GM12878 (cell line): Measurements from ENCODE around the gene STPG1. TPM values are rescaled to one million over a fixed set of nuclear protein-coding genes. Genes with fewer than 3 reads are reported as not detected.

Experiments
- ATAC-seq: fragments of 200-7000 bp; cut with Tn5 transposase; 3 replicates; pipeline ENCODE4 v1.9.1; 2020; ENCODE audit warnings: mild to moderate bottlenecking, moderate library complexity
- BruUV-seq: library from RNA; stranded (reverse); fragments of 400-500 nt; replicated peaks from 2 replicates; lab custom pipeline; 2021; lab: Mats Ljungman, UMichigan
- CTCF ChIA-PET: fragments of 300-600 bp; sonication (Branson Sonifier 250); formaldehyde crosslinking; extraction: SDS; loops from one replicate; lab custom pipeline; 2021; ENCODE audit warnings: inconsistent platforms; lab: Yijun Ruan, JAX
- POLR2A ChIA-PET: fragments of 350-600 bp; formaldehyde crosslinking; extraction: SDS; loops from one replicate; lab custom pipeline; 2021; ENCODE audit warnings: inconsistent platforms; lab: Charles Lee
- RAD21 ChIA-PET: fragments of 300-600 bp; sonication (Branson Sonifier 250); formaldehyde crosslinking; loops from one replicate; lab custom pipeline; 2023; ENCODE audit warnings: antibody characterized with exemption; ENCODE audit not compliant: unreplicated experiment; lab: Charles Lee
- SMC1A ChIA-PET: fragments of 300-600 bp; sonication (Branson Sonifier 250); formaldehyde crosslinking; loops from one replicate; lab custom pipeline; 2023; ENCODE audit not compliant: unreplicated experiment, uncharacterized antibody; lab: Charles Lee
- DNase-seq: peaks from one replicate; pipeline ENCODE4 v3.0.0-alpha.2; 2011; ENCODE audit warnings: low read depth, low spot score
- FAIRE-seq: peaks from 3 replicates; lab custom pipeline; 2011; peaks lifted over from hg19 to GRCh38; lab: Jason Lieb, UNC
- H2AFZ ChIP-seq: 2 replicates; pipeline ENCODE4 v1.6.0; 2011; ENCODE audit warnings: low read depth, low read length, control low read depth; ENCODE audit not compliant: control insufficient read depth
- H3K27ac ChIP-seq: 2 replicates; pipeline ENCODE4 v1.5.1; 2011; ENCODE audit warnings: control low read depth; ENCODE audit not compliant: control insufficient read depth, insufficient read depth
- H3K27me3 ChIP-seq, 2 experiments: replicated peaks in 1 of 2; 2 replicates each; pipeline versions ENCODE4 v1.6.0 to v1.6.1; 2011; ENCODE audit warnings: low read length in 1 of 2; ENCODE audit not compliant: control insufficient read depth in 2 of 2, insufficient read depth in 2 of 2
- H3K36me3 ChIP-seq, 2 experiments: 2 replicates each; pipeline ENCODE4 v1.5.1; 2011; ENCODE audit warnings: low read length in 1 of 2; ENCODE audit not compliant: control insufficient read depth in 2 of 2, insufficient read depth in 2 of 2
- H3K4me1 ChIP-seq: 2 replicates; pipeline ENCODE4 v1.6.1; 2011; ENCODE audit warnings: mild to moderate bottlenecking, low read length, moderate library complexity, mixed read lengths; ENCODE audit not compliant: control insufficient read depth, insufficient read depth
- H3K4me2 ChIP-seq: 2 replicates; pipeline ENCODE4 v1.6.0; 2011; ENCODE audit warnings: control low read depth; ENCODE audit not compliant: control insufficient read depth, insufficient read depth
- H3K4me3 ChIP-seq: fragments of 200-600 bp; sonication (generic); 2 replicates; pipeline ENCODE4 v1.5.1; 2016
- H3K79me2 ChIP-seq: 2 replicates; pipeline ENCODE4 v1.6.0; 2011; ENCODE audit warnings: low read length; ENCODE audit not compliant: control insufficient read depth, insufficient read depth
- H3K9ac ChIP-seq: 2 replicates; pipeline ENCODE4 v1.8.0; 2011; ENCODE audit warnings: low read length, control low read depth, mixed read lengths; ENCODE audit not compliant: control insufficient read depth, insufficient read depth
- H3K9me3 ChIP-seq: replicated peaks from 3 replicates; pipeline ENCODE4 v1.5.1; 2011; ENCODE audit warnings: mild to moderate bottlenecking, low read length; ENCODE audit not compliant: control insufficient read depth, insufficient read depth
- H4K20me1 ChIP-seq: 2 replicates; pipeline ENCODE4 v1.6.0; 2011; ENCODE audit not compliant: control insufficient read depth, insufficient read depth
- BACH1 ChIP-seq: fragments of 450-650 bp; IDR thresholded peaks from 2 replicates; pipeline ENCODE4 v1.6.1; 2017; ENCODE audit warnings: mild to moderate bottlenecking, borderline replicate concordance
- CBX5 ChIP-seq: sonication (generic); IDR thresholded peaks from 2 replicates; pipeline ENCODE4 v1.6.1; 2016; ENCODE audit warnings: low read depth, moderate library complexity, mild to moderate bottlenecking, inconsistent platforms
- CREB1 ChIP-seq: IDR thresholded peaks from 2 replicates; pipeline ENCODE4 v1.6.1; 2012; ENCODE audit warnings: low read depth, mild to moderate bottlenecking, inconsistent platforms
- IKZF1 ChIP-seq: fragments of 450-650 bp; conservative IDR thresholded peaks from 2 replicates; pipeline ENCODE4 v1.6.1; 2017; ENCODE audit warnings: antibody characterized with exemption, mild to moderate bottlenecking
- MYB ChIP-seq: fragments of 150-350 bp; IDR thresholded peaks from 2 replicates; pipeline ENCODE4 v1.6.1; 2014; ENCODE audit warnings: mild to moderate bottlenecking, low read depth, low read length, borderline replicate concordance
- NRF1 ChIP-seq: conservative IDR thresholded peaks from 2 replicates; pipeline ENCODE4 v1.6.1; 2011; ENCODE audit warnings: mild to moderate bottlenecking, low read depth, low read length, improper control_type of control experiment
- PML ChIP-seq: IDR thresholded peaks from 2 replicates; pipeline ENCODE4 v1.6.1; 2012; ENCODE audit warnings: low read length, inconsistent platforms
- SIX5 ChIP-seq: IDR thresholded peaks from 2 replicates; pipeline ENCODE4 v1.6.1; 2011; ENCODE audit warnings: mild to moderate bottlenecking, low read depth, low read length, moderate library complexity; ENCODE audit not compliant: severe bottlenecking
- SMARCA5 ChIP-seq: fragments of 450-650 bp; IDR thresholded peaks from 2 replicates; pipeline ENCODE4 v1.6.1; 2017; ENCODE audit warnings: mild to moderate bottlenecking
- SREBF2 ChIP-seq: IDR thresholded peaks from 2 replicates; pipeline ENCODE4 v1.6.1; 2012; ENCODE audit warnings: mild to moderate bottlenecking, low read length
- SRF ChIP-seq, 2 experiments: IDR thresholded peaks; 2 replicates each; pipeline ENCODE4 v1.6.1; 2011; ENCODE audit warnings: low read depth in 2 of 2, low read length in 2 of 2, mild to moderate bottlenecking in 1 of 2, moderate library complexity in 1 of 2
- WGBS: methylation state at CpG from one replicate; pipeline ENCODE4 v1.1.6; 2016; ENCODE audit warnings: low lambda C conversion rate; ENCODE audit not compliant: insufficient replicate concordance, insufficient coverage; ENCODE audit errors: missing lambda C conversion rate; 5-methylcytosine and 5-hydroxymethylcytosine counted together
- in situ Hi-C: fragments of 300-500 bp; cut with MboI; formaldehyde crosslinking; loops from 9 replicates; pipeline ENCODE4 v1.14.3; 2018; ENCODE audit warnings: mixed read lengths
- intact Hi-C: fragments of 100-400 bp; cut with micrococcal nuclease; formaldehyde crosslinking; loops from one replicate; pipeline ENCODE4 v1.14.2; 2022; ENCODE audit not compliant: unreplicated experiment
- polyA plus RNA-seq, 11 experiments: library from polyadenylated mRNA; depleted of rRNA in 4 of 11; unstranded in 6 of 11; stranded (reverse) in 5 of 11; fragments of >200 nt; fragmentation: Nextera tagmentation in 4 of 11; fragmentation: Illumina TruSeq in 1 of 11; extraction: Ambion mirVana in 4 of 11; extraction: Trizol in 1 of 11; gene quantifications; 1 replicate in 1 of 11; 2 replicates in 10 of 11; pipeline versions ENCODE4 v1.2.1 to v1.2.3, GENCODE V29; 2011 to 2016; ENCODE audit warnings: inconsistent platforms in 2 of 11, missing spikeins in 2 of 11, low read depth in 1 of 11
- total RNA-seq, 4 experiments: library from RNA; depleted of rRNA in 3 of 4; stranded (reverse); fragments of >200 nt in 3 of 4; fragmentation: Illumina TruSeq in 1 of 4; extraction: Trizol in 1 of 4; gene quantifications; 2 replicates each; pipeline versions ENCODE4 v1.2.1 to v1.2.3, GENCODE V29; 2013 to 2021
- TF ChIP-seq, protein P1 (sequence below): fragments of 450-650 bp; formaldehyde crosslinking; IDR thresholded peaks from 2 replicates; pipeline ENCODE4 v1.4.0; 2020; ENCODE audit warnings: mild to moderate bottlenecking, moderate library complexity
- TF ChIP-seq, protein P2 (sequence below): IDR thresholded peaks from 2 replicates; pipeline ENCODE4 v1.6.1; 2012; ENCODE audit warnings: improper control_type of control experiment, low read depth, low read length; ENCODE audit not compliant: insufficient replicate concordance
- TF ChIP-seq, protein P3 (sequence below): IDR thresholded peaks from 2 replicates; pipeline ENCODE4 v1.6.1; 2012; ENCODE audit warnings: low read depth, low read length, improper control_type of control experiment

The STPG1 gene
- total and polyA plus RNA-seq, 10 of the 15 experiments (the other 5 are each of a cell fraction or from before 2014, with no cell fraction given) = 0.22 to 2.6 (median 0.73) TPM

GRCh38 chr1:24410750-24411149 is 2.8 kb downstream of the STPG1 start:
- 81% methylated on average over 7 of the region's 7 CpGs for WGBS
- no peak for TF ChIP-seq SRF (IDR thresholded peaks at IDR 0.05; ENCODE audit: low read depth in 2 of 2, low read length in 2 of 2)
- TF ChIP-seq BACH1 = no peak
- TF ChIP-seq CREB1 = no peak
- TF ChIP-seq SIX5 = no peak
- TF ChIP-seq CBX5 = no peak
- TF ChIP-seq, protein P1, sequence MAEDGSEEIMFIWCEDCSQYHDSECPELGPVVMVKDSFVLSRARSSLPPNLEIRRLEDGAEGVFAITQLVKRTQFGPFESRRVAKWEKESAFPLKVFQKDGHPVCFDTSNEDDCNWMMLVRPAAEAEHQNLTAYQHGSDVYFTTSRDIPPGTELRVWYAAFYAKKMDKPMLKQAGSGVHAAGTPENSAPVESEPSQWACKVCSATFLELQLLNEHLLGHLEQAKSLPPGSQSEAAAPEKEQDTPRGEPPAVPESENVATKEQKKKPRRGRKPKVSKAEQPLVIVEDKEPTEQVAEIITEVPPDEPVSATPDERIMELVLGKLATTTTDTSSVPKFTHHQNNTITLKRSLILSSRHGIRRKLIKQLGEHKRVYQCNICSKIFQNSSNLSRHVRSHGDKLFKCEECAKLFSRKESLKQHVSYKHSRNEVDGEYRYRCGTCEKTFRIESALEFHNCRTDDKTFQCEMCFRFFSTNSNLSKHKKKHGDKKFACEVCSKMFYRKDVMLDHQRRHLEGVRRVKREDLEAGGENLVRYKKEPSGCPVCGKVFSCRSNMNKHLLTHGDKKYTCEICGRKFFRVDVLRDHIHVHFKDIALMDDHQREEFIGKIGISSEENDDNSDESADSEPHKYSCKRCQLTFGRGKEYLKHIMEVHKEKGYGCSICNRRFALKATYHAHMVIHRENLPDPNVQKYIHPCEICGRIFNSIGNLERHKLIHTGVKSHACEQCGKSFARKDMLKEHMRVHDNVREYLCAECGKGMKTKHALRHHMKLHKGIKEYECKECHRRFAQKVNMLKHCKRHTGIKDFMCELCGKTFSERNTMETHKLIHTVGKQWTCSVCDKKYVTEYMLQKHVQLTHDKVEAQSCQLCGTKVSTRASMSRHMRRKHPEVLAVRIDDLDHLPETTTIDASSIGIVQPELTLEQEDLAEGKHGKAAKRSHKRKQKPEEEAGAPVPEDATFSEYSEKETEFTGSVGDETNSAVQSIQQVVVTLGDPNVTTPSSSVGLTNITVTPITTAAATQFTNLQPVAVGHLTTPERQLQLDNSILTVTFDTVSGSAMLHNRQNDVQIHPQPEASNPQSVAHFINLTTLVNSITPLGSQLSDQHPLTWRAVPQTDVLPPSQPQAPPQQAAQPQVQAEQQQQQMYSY (CRISPR knock-in tag) = no peak
- TF ChIP-seq SMARCA5 = no peak
- TF ChIP-seq, protein P2, sequence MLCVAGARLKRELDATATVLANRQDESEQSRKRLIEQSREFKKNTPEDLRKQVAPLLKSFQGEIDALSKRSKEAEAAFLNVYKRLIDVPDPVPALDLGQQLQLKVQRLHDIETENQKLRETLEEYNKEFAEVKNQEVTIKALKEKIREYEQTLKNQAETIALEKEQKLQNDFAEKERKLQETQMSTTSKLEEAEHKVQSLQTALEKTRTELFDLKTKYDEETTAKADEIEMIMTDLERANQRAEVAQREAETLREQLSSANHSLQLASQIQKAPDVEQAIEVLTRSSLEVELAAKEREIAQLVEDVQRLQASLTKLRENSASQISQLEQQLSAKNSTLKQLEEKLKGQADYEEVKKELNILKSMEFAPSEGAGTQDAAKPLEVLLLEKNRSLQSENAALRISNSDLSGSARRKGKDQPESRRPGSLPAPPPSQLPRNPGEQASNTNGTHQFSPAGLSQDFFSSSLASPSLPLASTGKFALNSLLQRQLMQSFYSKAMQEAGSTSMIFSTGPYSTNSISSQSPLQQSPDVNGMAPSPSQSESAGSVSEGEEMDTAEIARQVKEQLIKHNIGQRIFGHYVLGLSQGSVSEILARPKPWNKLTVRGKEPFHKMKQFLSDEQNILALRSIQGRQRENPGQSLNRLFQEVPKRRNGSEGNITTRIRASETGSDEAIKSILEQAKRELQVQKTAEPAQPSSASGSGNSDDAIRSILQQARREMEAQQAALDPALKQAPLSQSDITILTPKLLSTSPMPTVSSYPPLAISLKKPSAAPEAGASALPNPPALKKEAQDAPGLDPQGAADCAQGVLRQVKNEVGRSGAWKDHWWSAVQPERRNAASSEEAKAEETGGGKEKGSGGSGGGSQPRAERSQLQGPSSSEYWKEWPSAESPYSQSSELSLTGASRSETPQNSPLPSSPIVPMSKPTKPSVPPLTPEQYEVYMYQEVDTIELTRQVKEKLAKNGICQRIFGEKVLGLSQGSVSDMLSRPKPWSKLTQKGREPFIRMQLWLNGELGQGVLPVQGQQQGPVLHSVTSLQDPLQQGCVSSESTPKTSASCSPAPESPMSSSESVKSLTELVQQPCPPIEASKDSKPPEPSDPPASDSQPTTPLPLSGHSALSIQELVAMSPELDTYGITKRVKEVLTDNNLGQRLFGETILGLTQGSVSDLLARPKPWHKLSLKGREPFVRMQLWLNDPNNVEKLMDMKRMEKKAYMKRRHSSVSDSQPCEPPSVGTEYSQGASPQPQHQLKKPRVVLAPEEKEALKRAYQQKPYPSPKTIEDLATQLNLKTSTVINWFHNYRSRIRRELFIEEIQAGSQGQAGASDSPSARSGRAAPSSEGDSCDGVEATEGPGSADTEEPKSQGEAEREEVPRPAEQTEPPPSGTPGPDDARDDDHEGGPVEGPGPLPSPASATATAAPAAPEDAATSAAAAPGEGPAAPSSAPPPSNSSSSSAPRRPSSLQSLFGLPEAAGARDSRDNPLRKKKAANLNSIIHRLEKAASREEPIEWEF = no peak
- no peak for TF ChIP-seq NRF1
- no peak for TF ChIP-seq MYB
- TF ChIP-seq, protein P3, sequence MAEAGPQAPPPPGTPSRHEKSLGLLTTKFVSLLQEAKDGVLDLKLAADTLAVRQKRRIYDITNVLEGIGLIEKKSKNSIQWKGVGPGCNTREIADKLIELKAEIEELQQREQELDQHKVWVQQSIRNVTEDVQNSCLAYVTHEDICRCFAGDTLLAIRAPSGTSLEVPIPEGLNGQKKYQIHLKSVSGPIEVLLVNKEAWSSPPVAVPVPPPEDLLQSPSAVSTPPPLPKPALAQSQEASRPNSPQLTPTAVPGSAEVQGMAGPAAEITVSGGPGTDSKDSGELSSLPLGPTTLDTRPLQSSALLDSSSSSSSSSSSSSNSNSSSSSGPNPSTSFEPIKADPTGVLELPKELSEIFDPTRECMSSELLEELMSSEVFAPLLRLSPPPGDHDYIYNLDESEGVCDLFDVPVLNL = no peak
- TF ChIP-seq IKZF1 = no peak
- TF ChIP-seq PML = no peak
- TF ChIP-seq SREBF2 = no peak

More at GRCh38 chr1:24410750-24411149, 2.8 kb downstream of the STPG1 start:
- in situ Hi-C loops (no loop called here), intact Hi-C loops (no loop called here)
- H2AFZ ChIP-seq = no peak overlapping the region
- BruUV-seq = no TSS peak
- no peak for DNase-seq
- H3K4me2 ChIP-seq = no peak overlapping the region
- no peaks in the 10 kb centered on the region for H3K36me3 ChIP-seq
- H3K4me3 ChIP-seq = no peak overlapping the region
- H3K9me3 ChIP-seq = no peaks in the 10 kb centered on the region; the same call in 2 of the 3 replicates
- RAD21 ChIA-PET = no interaction called here
- H3K9ac ChIP-seq = no peak overlapping the region
- ATAC-seq = no peak
- POLR2A ChIA-PET = no interaction called here
- H3K27me3 ChIP-seq = no peaks in the 10 kb centered on the region
- no peak overlapping the region for H3K27ac ChIP-seq
- H3K4me1 ChIP-seq = no peaks in the 10 kb centered on the region
- CTCF ChIA-PET = interaction anchor here (3.3 kb wide), 1 partner anchor 18 kb away, joined by 22 read pairs; no protein-coding TSS in a partner anchor
- no peak for FAIRE-seq
- H3K79me2 ChIP-seq = no peaks in the 10 kb centered on the region
- no peaks in the 10 kb centered on the region for H4K20me1 ChIP-seq
- SMC1A ChIA-PET = interaction anchor here (9.8 kb wide), 1 partner anchor 18 kb away, joined by 63 read pairs; no protein-coding TSS in a partner anchor
